Trophoblast cell (in vitro differentiated cells and primary cell): ENCODE measurements around the gene PDCD7.

ENCODE experiments used
- DNase-seq, 2 donors: peaks; one replicate each; pipeline ENCODE4 v3.0.0-alpha.2; 2016
- H2AFZ ChIP-seq: 2 replicates; pipeline ENCODE4 v1.6.1; 2013; ENCODE audit warnings: low read length, moderate library complexity, mild to moderate bottlenecking; ENCODE audit not compliant: insufficient read depth, poor library complexity
- H2AK5ac ChIP-seq: 2 replicates; pipeline ENCODE4 v1.6.1; 2013; ENCODE audit warnings: mild to moderate bottlenecking, low read length
- H2BK120ac ChIP-seq: 2 replicates; pipeline ENCODE4 v1.6.1; 2013; ENCODE audit warnings: low read length, mild to moderate bottlenecking, moderate library complexity; ENCODE audit not compliant: insufficient read depth, poor library complexity
- H2BK12ac ChIP-seq: 2 replicates; pipeline ENCODE4 v1.6.1; 2013; ENCODE audit warnings: mild to moderate bottlenecking, low read length, moderate library complexity
- H2BK5ac ChIP-seq: 2 replicates; pipeline ENCODE4 v1.6.1; 2013; ENCODE audit warnings: low read length, low read depth, moderate library complexity, mild to moderate bottlenecking; ENCODE audit not compliant: poor library complexity
- H3K14ac ChIP-seq: 2 replicates; pipeline ENCODE4 v1.6.1; 2013; ENCODE audit warnings: mild to moderate bottlenecking, low read length
- H3K18ac ChIP-seq: 2 replicates; pipeline ENCODE4 v1.6.1; 2013; ENCODE audit warnings: mild to moderate bottlenecking, low read length
- H3K23ac ChIP-seq: 2 replicates; pipeline ENCODE4 v1.6.1; 2013; ENCODE audit warnings: low read length
- H3K27ac ChIP-seq: 2 replicates; pipeline ENCODE4 v1.5.1; 2013; ENCODE audit warnings: low read depth, mild to moderate bottlenecking, inconsistent platforms, low read length, moderate library complexity
- H3K27me3 ChIP-seq: 2 replicates; pipeline ENCODE4 v1.6.1; 2013; ENCODE audit warnings: inconsistent platforms, mild to moderate bottlenecking, low read length, moderate library complexity; ENCODE audit not compliant: insufficient read depth
- H3K36me3 ChIP-seq, 2 experiments: 1 replicate in 1 of 2; 2 replicates in 1 of 2; pipeline ENCODE4 v1.6.1; 2013; ENCODE audit warnings: low read length in 2 of 2, mild to moderate bottlenecking in 2 of 2, moderate library complexity in 1 of 2; ENCODE audit not compliant: insufficient read depth in 2 of 2, control insufficient read depth in 1 of 2
- H3K4ac ChIP-seq: 2 replicates; pipeline ENCODE4 v1.6.1; 2013; ENCODE audit warnings: low read depth, mild to moderate bottlenecking, low read length, moderate library complexity
- H3K4me1 ChIP-seq, 2 experiments: 1 replicate in 1 of 2; 2 replicates in 1 of 2; pipeline ENCODE4 v1.6.1; 2013; ENCODE audit warnings: low read length in 2 of 2, mild to moderate bottlenecking in 2 of 2, moderate library complexity in 1 of 2; ENCODE audit not compliant: insufficient read depth in 2 of 2, control insufficient read depth in 1 of 2
- H3K4me2 ChIP-seq: 2 replicates; pipeline ENCODE4 v1.6.1; 2013; ENCODE audit warnings: inconsistent platforms, mild to moderate bottlenecking, low read length, moderate library complexity
- H3K4me3 ChIP-seq: 2 replicates; pipeline ENCODE4 v1.5.1; 2013; ENCODE audit warnings: mild to moderate bottlenecking, low read depth, low read length, inconsistent platforms
- H3K79me1 ChIP-seq: one replicate; pipeline ENCODE4 v1.6.1; 2013; ENCODE audit warnings: low read length
- H3K79me2 ChIP-seq: 2 replicates; pipeline ENCODE4 v1.6.1; 2013; ENCODE audit warnings: low read length, mild to moderate bottlenecking; ENCODE audit not compliant: control insufficient read depth, insufficient read depth, poor library complexity
- H3K9ac ChIP-seq: 2 replicates; pipeline ENCODE4 v1.6.1; 2013; ENCODE audit warnings: mild to moderate bottlenecking, low read length
- H3K9me3 ChIP-seq: 2 replicates; pipeline ENCODE4 v1.6.1; 2013; ENCODE audit warnings: low read depth, mild to moderate bottlenecking, control low read depth, inconsistent platforms, low read length; ENCODE audit not compliant: insufficient read depth
- H4K12ac ChIP-seq: 2 replicates; pipeline ENCODE4 v1.6.1; 2013; ENCODE audit warnings: low read depth, mild to moderate bottlenecking, low read length, moderate library complexity
- H4K8ac ChIP-seq: 2 replicates; pipeline ENCODE4 v1.6.1; 2013; ENCODE audit warnings: low read depth, mild to moderate bottlenecking, low read length, moderate library complexity
- H4K91ac ChIP-seq: one replicate; pipeline ENCODE4 v1.6.1; 2013; ENCODE audit warnings: low read depth, mild to moderate bottlenecking, low read length, moderate library complexity
- WGBS: extraction: QIAGEN DNeasy Blood & Tissue Kit; methylation state at CpG from one replicate; pipeline ENCODE4 v1.1.7; 2013; ENCODE audit warnings: missing lambda C conversion rate; ENCODE audit not compliant: insufficient read length, insufficient coverage; ENCODE audit errors: extremely low coverage; 5-methylcytosine and 5-hydroxymethylcytosine counted together

PDCD7 gene

DNA sequence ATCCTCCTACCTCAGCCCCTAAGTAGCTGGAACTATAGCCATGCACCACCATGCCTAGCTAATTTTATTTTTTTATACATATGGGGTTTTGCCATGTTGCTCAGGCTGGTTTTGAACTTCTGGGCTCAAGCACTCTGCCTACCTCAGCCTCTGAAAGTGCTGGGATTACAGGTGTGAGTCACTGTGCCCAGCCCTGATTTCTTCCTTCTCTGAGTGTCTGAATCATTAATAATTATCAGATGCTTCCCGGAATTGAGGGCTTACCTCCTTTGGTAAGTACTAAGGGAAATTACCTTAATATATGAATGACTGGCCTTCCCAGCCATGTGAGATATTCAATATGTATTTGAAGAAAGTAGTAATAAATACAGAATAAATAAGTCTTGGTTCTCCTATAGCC, 44.3 kb upstream of the PDCD7 start:
- Histone ChIP-seq H3K4ac (no peak overlapping the region), H3K4me1 (no peaks in the 10 kb centered on the region), H4K8ac (no peak overlapping the region), H4K12ac (no peak overlapping the region), H2AFZ (no peak overlapping the region), H3K36me3 (peaks cover 22 to 23% of the 10 kb centered on the region in 2 experiments), H2BK120ac (no peak overlapping the region), H3K27me3 (no peaks in the 10 kb centered on the region), H2BK12ac (no peak overlapping the region), H3K79me2 (peaks cover 2% of the 10 kb centered on the region), H3K79me1 (no peaks in the 10 kb centered on the region), H3K14ac (no peak overlapping the region), H4K91ac (no peak overlapping the region), H3K4me3 (no peak overlapping the region), H2BK5ac (no peak overlapping the region), H3K18ac (no peak overlapping the region), H3K4me2 (no peak overlapping the region), H3K9ac (no peak overlapping the region), H3K23ac (no peak overlapping the region), H3K27ac (no peak overlapping the region), H3K9me3 (no peaks in the 10 kb centered on the region), H2AK5ac (no peak overlapping the region)
- WGBS: no CpG with 5 or more reads among the region's 1 CpG
- DNase-seq: peak; percentile 61 to 68

DNA sequence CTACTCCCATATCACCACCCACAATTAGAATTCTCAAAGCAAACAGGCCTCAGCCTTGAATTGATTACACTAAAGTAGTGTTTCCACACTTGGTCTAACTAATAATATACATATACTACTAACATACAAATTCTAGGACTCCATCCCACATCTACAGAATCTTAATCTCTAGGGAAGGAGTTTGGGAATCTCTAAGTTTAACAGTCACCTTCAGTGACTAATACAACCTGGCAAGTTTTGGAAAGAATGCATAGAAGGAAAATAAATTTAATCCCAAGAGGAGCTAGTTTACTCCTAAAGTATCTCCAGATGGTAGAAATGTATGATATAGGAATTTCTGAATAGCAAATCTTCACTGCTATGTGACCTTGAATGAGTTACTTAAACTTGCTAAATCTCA, 42.4 kb upstream of the PDCD7 start:
- Histone ChIP-seq H3K4me1 (no peaks in the 10 kb centered on the region), H3K4me2 (no peak overlapping the region), H3K4me3 (no peak overlapping the region), H2BK12ac (no peak overlapping the region), H3K23ac (no peak overlapping the region), H3K18ac (no peak overlapping the region), H3K9ac (no peak overlapping the region), H3K36me3 (peaks cover 23% of the 10 kb centered on the region in 2 experiments), H3K14ac (no peak overlapping the region), H4K12ac (no peak overlapping the region), H3K79me1 (peaks cover 1% of the 10 kb centered on the region), H3K9me3 (no peaks in the 10 kb centered on the region), H2AFZ (no peak overlapping the region), H2BK120ac (no peak overlapping the region), H2AK5ac (no peak overlapping the region), H3K27me3 (no peaks in the 10 kb centered on the region), H3K4ac (no peak overlapping the region), H3K27ac (no peak overlapping the region), H2BK5ac (no peak overlapping the region), H4K91ac (no peak overlapping the region), H3K79me2 (no peaks in the 10 kb centered on the region), H4K8ac (no peak overlapping the region)
- DNase-seq: no peak

DNA sequence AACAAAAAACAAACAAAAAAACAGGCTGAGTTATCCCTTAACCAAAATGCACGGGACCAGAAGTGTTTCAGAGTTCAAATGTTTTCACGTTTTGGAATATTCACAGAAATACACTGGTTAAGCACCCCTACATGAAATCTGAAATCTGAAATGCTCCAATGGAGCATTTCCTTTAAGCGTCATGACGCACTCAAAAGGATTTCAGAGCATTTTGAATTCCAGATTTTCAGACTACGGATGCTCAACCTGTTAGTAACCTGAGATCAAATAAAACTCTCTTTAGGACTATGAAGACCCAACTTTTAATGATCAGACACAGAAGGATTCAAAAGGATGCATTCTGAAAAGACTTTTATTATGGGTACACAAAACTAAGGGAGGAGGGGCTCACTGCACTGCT, 41.9 kb upstream of the PDCD7 start:
- Histone ChIP-seq H2AK5ac (no peak overlapping the region), H3K79me1 (peaks cover 1% of the 10 kb centered on the region), H3K4me3 (no peak overlapping the region), H3K4ac (no peak overlapping the region), H4K8ac (no peak overlapping the region), H3K4me2 (no peak overlapping the region), H3K4me1 (no peaks in the 10 kb centered on the region), H3K14ac (no peak overlapping the region), H3K27me3 (no peaks in the 10 kb centered on the region), H2AFZ (no peak overlapping the region), H3K27ac (no peak overlapping the region), H3K9me3 (no peaks in the 10 kb centered on the region), H4K12ac (no peak overlapping the region), H3K18ac (no peak overlapping the region), H2BK120ac (no peak overlapping the region), H2BK5ac (no peak overlapping the region), H2BK12ac (no peak overlapping the region), H3K23ac (no peak overlapping the region), H3K9ac (no peak overlapping the region), H3K36me3 (peaks cover 20 to 23% of the 10 kb centered on the region in 2 experiments), H4K91ac (no peak overlapping the region), H3K79me2 (no peaks in the 10 kb centered on the region)
- no CpG with 5 or more reads among the region's 5 CpGs for WGBS
- peak; percentile 70 to 91 for DNase-seq

DNA sequence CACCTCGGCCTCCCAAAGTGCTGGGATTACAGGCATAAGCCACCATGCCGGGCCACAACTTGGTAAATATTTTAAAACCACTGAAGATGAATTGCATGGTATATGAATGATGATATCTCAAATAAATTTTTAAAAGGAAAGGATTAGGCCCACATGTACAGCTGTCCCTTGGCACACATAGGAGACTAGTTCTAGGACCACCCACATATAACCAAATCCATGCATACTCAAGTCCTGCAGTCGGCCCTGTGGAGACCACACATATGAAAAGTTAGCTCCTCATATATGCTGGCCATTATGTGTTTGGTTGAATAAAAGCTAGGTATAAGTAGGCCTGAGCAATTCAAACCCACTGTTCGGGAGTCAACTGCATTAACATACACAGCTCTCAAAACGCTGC, 40.9 kb upstream of the PDCD7 start:
- H3K27me3 ChIP-seq: no peaks in the 10 kb centered on the region

More for the DNA sequence above, 40.9 kb upstream of the PDCD7 start:
- no peaks in the 10 kb centered on the region for H3K9me3 ChIP-seq
- H3K79me1 ChIP-seq: peaks cover 1% of the 10 kb centered on the region
- no peak overlapping the region for H2BK120ac ChIP-seq
- no peak overlapping the region for H4K91ac ChIP-seq
- no peak for DNase-seq
- H2AFZ ChIP-seq: no peak overlapping the region
- H3K4me3 ChIP-seq: no peak overlapping the region
- no peak overlapping the region for H2BK5ac ChIP-seq
- no peak overlapping the region for H4K8ac ChIP-seq
- no peak overlapping the region for H2BK12ac ChIP-seq
- H3K9ac ChIP-seq: no peak overlapping the region
- no peak overlapping the region for H3K27ac ChIP-seq
- H4K12ac ChIP-seq: no peak overlapping the region
- no peak overlapping the region for H3K4me2 ChIP-seq
- no peak overlapping the region for H2AK5ac ChIP-seq
- H3K36me3 ChIP-seq: peaks cover 21 to 23% of the 10 kb centered on the region in 2 experiments
- no CpG with 5 or more reads among the region's 5 CpGs for WGBS
- no peaks in the 10 kb centered on the region for H3K79me2 ChIP-seq
- no peak overlapping the region for H3K4ac ChIP-seq
- no peak overlapping the region for H3K14ac ChIP-seq
- H3K23ac ChIP-seq: no peak overlapping the region
- H3K18ac ChIP-seq: no peak overlapping the region
- H3K4me1 ChIP-seq: no peaks in the 10 kb centered on the region
